ENCODE data around the gene TDRD15.

DNA sequence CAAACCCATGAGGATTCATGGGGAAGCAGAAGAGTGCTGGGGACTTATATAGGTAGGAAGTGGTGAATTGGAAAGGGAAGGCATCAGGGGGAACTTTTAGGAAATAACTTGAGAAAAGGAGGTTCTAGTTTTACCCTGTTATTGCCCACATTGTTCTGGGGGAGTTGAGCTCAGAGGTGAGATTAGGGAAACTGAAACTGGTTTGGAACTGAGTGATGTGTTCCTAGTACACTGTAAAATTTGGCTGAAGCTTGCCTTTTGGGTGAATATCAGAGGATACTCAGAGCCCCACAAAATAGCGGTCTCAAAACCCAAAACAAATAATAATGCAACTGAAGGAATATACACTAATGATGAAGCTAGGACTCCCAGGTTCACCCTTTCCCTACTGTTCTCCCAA lies 40.3 kb upstream of the TDRD15 start:
- TF ChIP-seq POLR2A (IDR thresholded peaks at IDR 0.05): no peak
- TF ChIP-seq, protein P1, sequence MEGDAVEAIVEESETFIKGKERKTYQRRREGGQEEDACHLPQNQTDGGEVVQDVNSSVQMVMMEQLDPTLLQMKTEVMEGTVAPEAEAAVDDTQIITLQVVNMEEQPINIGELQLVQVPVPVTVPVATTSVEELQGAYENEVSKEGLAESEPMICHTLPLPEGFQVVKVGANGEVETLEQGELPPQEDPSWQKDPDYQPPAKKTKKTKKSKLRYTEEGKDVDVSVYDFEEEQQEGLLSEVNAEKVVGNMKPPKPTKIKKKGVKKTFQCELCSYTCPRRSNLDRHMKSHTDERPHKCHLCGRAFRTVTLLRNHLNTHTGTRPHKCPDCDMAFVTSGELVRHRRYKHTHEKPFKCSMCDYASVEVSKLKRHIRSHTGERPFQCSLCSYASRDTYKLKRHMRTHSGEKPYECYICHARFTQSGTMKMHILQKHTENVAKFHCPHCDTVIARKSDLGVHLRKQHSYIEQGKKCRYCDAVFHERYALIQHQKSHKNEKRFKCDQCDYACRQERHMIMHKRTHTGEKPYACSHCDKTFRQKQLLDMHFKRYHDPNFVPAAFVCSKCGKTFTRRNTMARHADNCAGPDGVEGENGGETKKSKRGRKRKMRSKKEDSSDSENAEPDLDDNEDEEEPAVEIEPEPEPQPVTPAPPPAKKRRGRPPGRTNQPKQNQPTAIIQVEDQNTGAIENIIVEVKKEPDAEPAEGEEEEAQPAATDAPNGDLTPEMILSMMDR (IDR thresholded peaks at IDR 0.05): no peak

Data from thyroid gland (tissue), 4 donors.